ENCODE measurements around the gene PKP2.

Gene PKP2

DNA sequence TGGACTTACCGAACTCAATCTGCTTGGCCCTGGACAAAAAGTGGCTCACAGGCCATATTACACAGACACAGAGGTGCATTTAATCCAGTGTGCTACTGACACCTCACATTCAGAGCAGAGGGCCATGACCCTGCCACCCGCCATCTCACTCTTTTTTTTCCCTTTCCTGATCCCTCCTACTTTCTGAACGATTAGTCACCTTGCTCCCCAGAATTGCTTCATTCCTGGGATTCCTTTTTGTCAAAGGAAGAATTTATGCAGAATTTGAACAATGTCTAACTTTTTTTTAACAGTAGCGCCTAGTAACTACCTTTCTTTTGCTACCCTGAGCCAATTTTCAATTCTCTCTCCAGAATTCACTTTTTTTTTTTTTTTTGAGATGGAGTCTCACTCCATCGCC lies 4.6 kb downstream of the PKP2 start:
- TF ChIP-seq, protein P1, sequence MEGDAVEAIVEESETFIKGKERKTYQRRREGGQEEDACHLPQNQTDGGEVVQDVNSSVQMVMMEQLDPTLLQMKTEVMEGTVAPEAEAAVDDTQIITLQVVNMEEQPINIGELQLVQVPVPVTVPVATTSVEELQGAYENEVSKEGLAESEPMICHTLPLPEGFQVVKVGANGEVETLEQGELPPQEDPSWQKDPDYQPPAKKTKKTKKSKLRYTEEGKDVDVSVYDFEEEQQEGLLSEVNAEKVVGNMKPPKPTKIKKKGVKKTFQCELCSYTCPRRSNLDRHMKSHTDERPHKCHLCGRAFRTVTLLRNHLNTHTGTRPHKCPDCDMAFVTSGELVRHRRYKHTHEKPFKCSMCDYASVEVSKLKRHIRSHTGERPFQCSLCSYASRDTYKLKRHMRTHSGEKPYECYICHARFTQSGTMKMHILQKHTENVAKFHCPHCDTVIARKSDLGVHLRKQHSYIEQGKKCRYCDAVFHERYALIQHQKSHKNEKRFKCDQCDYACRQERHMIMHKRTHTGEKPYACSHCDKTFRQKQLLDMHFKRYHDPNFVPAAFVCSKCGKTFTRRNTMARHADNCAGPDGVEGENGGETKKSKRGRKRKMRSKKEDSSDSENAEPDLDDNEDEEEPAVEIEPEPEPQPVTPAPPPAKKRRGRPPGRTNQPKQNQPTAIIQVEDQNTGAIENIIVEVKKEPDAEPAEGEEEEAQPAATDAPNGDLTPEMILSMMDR (IDR thresholded peaks at IDR 0.05; ENCODE audit: control extremely low read depth, extremely low read depth, low read depth, missing control alignments): no peak
- no peak for DNase-seq (ENCODE audit: extremely low spot score)
- CTCF ChIA-PET: no interaction called here
- POLR2A ChIA-PET: no interaction called here

DNA sequence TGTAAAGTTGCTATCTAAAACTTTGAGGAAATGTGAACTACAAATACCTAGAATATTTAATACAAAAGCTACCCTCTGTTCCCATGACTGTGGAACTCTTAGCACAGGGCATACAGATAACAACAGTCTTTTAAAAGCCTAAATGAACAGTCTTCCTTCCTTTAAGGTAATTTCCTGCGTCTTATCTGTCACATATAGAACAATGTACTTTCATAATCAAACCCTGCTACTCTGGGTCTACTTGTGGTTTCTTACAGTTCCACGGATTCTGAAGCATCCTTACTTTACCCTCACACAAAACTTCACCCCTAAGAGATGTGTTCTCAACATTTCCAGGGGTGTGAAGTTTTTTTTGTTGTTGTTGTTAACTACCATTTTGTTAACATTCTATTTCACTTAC lies 5.1 kb downstream of the PKP2 start:
- POLR2A ChIA-PET: no interaction called here
- TF ChIP-seq, protein P1 (IDR thresholded peaks at IDR 0.05; ENCODE audit: control extremely low read depth, extremely low read depth, low read depth, missing control alignments): no peak
- CTCF ChIA-PET: no interaction called here
- DNase-seq (ENCODE audit: extremely low spot score): no peak

DNA sequence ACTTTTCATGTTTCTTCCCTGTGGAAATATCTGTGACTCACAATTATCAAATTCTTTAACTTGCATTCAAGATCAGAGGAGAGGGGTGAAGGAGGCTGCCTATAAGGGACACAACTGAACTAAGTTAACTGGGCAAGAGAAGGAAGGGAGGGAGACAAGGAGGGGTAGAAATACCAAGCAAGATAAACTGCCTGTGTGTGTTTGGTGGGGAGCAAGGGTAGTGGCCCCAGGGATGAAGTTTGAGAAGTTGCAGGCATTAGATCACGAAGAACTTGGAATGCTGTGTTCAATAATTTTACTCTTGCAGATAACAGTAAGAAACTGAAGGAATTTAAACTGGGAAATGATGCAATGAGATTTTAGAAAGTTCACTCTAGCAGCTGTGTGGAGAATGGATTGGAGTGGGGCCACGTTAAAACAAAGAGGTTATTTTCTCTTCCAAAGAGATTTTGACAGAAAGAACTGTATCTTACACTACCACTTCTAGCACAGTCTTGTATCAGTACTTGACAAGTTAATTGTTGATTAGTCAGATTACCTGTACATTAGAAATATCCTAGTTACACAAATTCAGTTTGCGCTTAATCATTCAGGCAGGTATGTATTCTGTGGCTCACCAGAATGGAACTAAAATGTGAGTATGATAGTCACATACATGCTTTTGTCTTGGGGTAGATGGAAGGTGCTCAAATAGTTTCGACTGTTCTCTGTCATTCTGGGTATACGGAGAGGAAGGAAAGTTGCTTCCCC lies 7.4 kb downstream of the PKP2 start:
- CTCF ChIA-PET: no interaction called here
- POLR2A ChIA-PET: no interaction called here
- DNase-seq (ENCODE audit: extremely low spot score): no peak
- TF ChIP-seq, protein P1 (IDR thresholded peaks at IDR 0.05; ENCODE audit: control extremely low read depth, extremely low read depth, low read depth, missing control alignments): no peak

DNA sequence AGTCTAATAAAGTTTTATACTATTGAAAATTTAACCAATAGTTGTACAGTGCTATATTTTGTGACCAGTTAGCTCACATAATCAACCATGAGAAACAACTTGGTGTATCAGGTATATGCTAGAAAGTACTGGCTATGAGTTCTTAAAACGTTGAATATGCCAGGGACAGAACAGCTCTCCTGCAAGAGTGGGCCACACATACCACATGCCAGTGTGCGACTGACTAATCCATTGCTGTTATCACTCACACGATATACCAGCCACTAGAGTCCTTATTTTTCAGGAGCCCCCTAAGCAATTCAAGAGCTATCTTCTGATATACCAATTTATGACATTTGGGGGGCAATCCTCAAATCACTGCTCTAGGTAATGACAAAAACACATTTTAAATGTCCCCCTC lies 9.5 kb downstream of the PKP2 start:
- TF ChIP-seq, protein P1 (IDR thresholded peaks at IDR 0.05; ENCODE audit: control extremely low read depth, extremely low read depth, low read depth, missing control alignments): no peak
- DNase-seq (ENCODE audit: extremely low spot score): no peak
- CTCF ChIA-PET: interaction anchor here (1.5 kb wide), 1 partner anchor 50 kb away, joined by 3 read pairs; no protein-coding TSS in a partner anchor
- POLR2A ChIA-PET: no interaction called here

DNA sequence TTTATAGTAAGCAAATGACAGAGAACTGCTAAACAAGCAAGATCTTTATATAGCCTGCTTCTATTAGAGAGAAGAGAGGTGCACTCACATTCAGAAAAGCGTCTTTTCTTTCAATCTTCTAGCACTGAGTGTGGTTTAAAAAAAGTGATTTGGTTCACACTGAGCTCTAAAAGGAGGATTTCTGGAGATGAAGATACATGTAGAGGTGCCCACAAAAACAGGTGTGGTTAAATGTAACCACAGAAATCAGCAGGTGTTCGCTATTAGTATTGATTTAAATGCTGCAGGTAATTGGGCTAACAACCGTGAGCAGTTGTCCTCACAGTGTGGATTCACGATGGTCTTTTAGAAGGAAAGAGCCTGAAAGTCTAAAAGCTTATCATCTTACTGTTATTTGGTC lies 10.7 kb downstream of the PKP2 start:
- ChIA-PET POLR2A (no interaction called here), CTCF (no interaction called here)
- TF ChIP-seq, protein P1 (IDR thresholded peaks at IDR 0.05; ENCODE audit: control extremely low read depth, extremely low read depth, low read depth, missing control alignments): no peak
- DNase-seq (ENCODE audit: extremely low spot score): no peak

DNA sequence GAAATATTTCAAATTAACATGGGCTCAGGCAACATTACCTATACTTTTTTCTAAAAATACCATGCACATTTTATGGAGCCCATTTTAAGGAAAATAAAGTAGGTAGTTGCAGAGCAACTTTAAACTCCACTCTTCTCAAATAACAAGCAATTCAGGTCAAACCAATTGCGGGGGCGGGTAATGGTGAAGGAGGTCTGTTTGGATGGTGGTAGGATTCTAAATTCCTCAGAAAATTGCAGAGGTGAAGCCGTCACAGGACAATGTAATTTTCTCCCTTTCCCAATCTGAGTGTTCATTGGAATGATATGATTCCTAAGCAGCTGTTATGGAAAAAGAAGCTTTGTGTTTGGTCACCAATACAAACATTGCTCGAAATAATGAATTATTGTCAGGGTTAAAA lies 11.6 kb downstream of the PKP2 start:
- TF ChIP-seq, protein P1 (IDR thresholded peaks at IDR 0.05; ENCODE audit: control extremely low read depth, extremely low read depth, low read depth, missing control alignments): no peak
- POLR2A ChIA-PET: no interaction called here
- CTCF ChIA-PET: no interaction called here
- DNase-seq (ENCODE audit: extremely low spot score): no peak
